ENCODE data around the gene RASAL2.

RASAL2 gene

GRCh38 chr1:178504286-178504685 is 410.4 kb downstream of the RASAL2 start:
- no peak for DNase-seq (ENCODE audit: low read depth)

DNA sequence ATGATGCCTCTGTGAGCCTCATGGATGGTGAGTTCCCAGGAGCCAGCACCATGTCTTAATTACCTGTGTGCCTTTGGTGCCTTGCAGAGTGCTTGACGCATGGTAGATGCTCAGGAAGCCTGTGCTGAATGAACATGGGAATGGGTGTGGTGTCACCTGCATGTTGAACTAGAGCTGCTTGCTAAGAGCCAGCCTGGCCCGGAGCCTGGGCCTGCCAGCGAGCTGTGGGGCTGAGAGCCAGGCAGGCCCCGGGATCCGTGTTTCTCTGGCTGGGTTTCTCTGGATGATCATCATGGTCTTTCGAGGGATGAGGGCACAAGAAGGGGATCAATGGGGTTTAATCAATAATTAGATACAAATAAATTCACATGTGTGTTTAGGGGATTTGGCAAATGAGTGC is 412.3 kb downstream of the RASAL2 start:
- Histone ChIP-seq H3K9ac (ENCODE audit: low read length) (no peak overlapping the region), H3K9me3 (ENCODE audit: control insufficient read depth, low read length) (no peaks in the 10 kb centered on the region), H3K27me3 (replicated peaks; ENCODE audit: control insufficient read depth, insufficient read depth, low read length) (peaks cover 6% of the 10 kb centered on the region), H3K4me3 (ENCODE audit: low read length) (no peak overlapping the region), H3K4me1 (ENCODE audit: control insufficient read depth, insufficient read depth, low read length) (peaks cover 9% of the 10 kb centered on the region), H3K36me3 (ENCODE audit: control insufficient read depth, insufficient read depth, low read length, severe bottlenecking) (no peaks in the 10 kb centered on the region)
- no peak for DNase-seq (ENCODE audit: low read depth)

More at GRCh38 chr1:178504286-178504685, 410.4 kb downstream of the RASAL2 start:
- peaks cover 6% of the 10 kb centered on the region for H3K27me3 ChIP-seq (replicated peaks; ENCODE audit: control insufficient read depth, insufficient read depth, low read length)
- no peaks in the 10 kb centered on the region for H3K36me3 ChIP-seq (ENCODE audit: control insufficient read depth, insufficient read depth, low read length, severe bottlenecking)
- H3K4me1 ChIP-seq (ENCODE audit: control insufficient read depth, insufficient read depth, low read length): peaks cover 6% of the 10 kb centered on the region
- no peaks in the 10 kb centered on the region for H3K9me3 ChIP-seq (ENCODE audit: control insufficient read depth, low read length)
- H3K4me3 ChIP-seq (ENCODE audit: low read length): no peak overlapping the region
- H3K9ac ChIP-seq (ENCODE audit: low read length): no peak overlapping the region

DNA sequence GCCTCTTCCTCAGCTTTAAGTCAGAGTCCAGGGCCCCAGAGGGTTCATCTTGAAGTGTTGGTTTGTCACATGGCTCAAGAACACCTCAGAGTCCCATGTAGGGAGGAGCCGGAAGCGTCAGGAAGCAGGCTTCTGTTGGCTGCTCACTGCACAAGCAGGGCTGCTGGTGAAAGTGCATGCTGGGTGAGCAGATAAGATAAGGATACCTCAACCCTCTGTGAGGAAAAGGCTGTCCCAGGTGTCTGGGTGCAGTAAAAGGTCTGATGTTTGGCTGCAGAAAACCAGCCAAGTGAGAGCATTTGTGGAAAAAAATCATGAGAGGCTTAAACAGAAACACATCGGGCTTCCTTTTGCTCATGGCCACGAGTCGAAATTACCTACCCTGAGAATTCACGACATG is 412.8 kb downstream of the RASAL2 start:
- no peaks in the 10 kb centered on the region for H3K36me3 ChIP-seq (ENCODE audit: control insufficient read depth, insufficient read depth, low read length, severe bottlenecking)
- no peak for DNase-seq (ENCODE audit: low read depth)
- H3K9ac ChIP-seq (ENCODE audit: low read length): no peak overlapping the region
- no peaks in the 10 kb centered on the region for H3K9me3 ChIP-seq (ENCODE audit: control insufficient read depth, low read length)
- no peak overlapping the region for H3K4me3 ChIP-seq (ENCODE audit: low read length)
- peaks cover 9% of the 10 kb centered on the region for H3K4me1 ChIP-seq (ENCODE audit: control insufficient read depth, insufficient read depth, low read length)
- peaks cover 6% of the 10 kb centered on the region for H3K27me3 ChIP-seq (replicated peaks; ENCODE audit: control insufficient read depth, insufficient read depth, low read length)

- H3K4me1 ChIP-seq (ENCODE audit: control insufficient read depth, insufficient read depth, low read length): peaks cover 20% of the 10 kb centered on the region
- H3K36me3 ChIP-seq (ENCODE audit: control insufficient read depth, insufficient read depth, low read length, severe bottlenecking): no peaks in the 10 kb centered on the region
- no peak for DNase-seq (ENCODE audit: low read depth)
- no peaks in the 10 kb centered on the region for H3K9me3 ChIP-seq (ENCODE audit: control insufficient read depth, low read length)
- H3K27me3 ChIP-seq (replicated peaks; ENCODE audit: control insufficient read depth, insufficient read depth, low read length): peaks cover 6% of the 10 kb centered on the region
- H3K9ac ChIP-seq (ENCODE audit: low read length): no peak overlapping the region
- no peak overlapping the region for H3K4me3 ChIP-seq (ENCODE audit: low read length)
Observed at GRCh38 chr1:178509414-178510007, 415.6 kb downstream of the RASAL2 start.

- Histone ChIP-seq H3K4me1 (ENCODE audit: control insufficient read depth, insufficient read depth, low read length) (peaks cover 20% of the 10 kb centered on the region), H3K36me3 (ENCODE audit: control insufficient read depth, insufficient read depth, low read length, severe bottlenecking) (no peaks in the 10 kb centered on the region), H3K4me3 (ENCODE audit: low read length) (no peak overlapping the region), H3K27me3 (replicated peaks; ENCODE audit: control insufficient read depth, insufficient read depth, low read length) (peaks cover 3% of the 10 kb centered on the region), H3K9ac (ENCODE audit: low read length) (no peak overlapping the region), H3K9me3 (ENCODE audit: control insufficient read depth, low read length) (no peaks in the 10 kb centered on the region)
- no peak for DNase-seq (ENCODE audit: low read depth)
Observed at GRCh38 chr1:178510155-178510554, 416.3 kb downstream of the RASAL2 start.

- Histone ChIP-seq H3K9me3 (ENCODE audit: control insufficient read depth, low read length) (no peaks in the 10 kb centered on the region), H3K36me3 (ENCODE audit: control insufficient read depth, insufficient read depth, low read length, severe bottlenecking) (no peaks in the 10 kb centered on the region), H3K9ac (ENCODE audit: low read length) (peak within 1 kb of the TSS; percentile 23), H3K4me1 (ENCODE audit: control insufficient read depth, insufficient read depth, low read length) (peaks cover 20% of the 10 kb centered on the region), H3K27me3 (replicated peaks; ENCODE audit: control insufficient read depth, insufficient read depth, low read length) (no peaks in the 10 kb centered on the region), H3K4me3 (ENCODE audit: low read length) (peak within 1 kb of the TSS; percentile 15)
- no peak for DNase-seq (ENCODE audit: low read depth)
Observed at GRCh38 chr1:178512566-178513277, 418.8 kb downstream of the RASAL2 start, which contains the start of gene TEX35. Gene TEX35, plus strand, starts transcription at chr1:178513109. Its CDS starts 80 bp downstream, at chr1:178513189.

DNA sequence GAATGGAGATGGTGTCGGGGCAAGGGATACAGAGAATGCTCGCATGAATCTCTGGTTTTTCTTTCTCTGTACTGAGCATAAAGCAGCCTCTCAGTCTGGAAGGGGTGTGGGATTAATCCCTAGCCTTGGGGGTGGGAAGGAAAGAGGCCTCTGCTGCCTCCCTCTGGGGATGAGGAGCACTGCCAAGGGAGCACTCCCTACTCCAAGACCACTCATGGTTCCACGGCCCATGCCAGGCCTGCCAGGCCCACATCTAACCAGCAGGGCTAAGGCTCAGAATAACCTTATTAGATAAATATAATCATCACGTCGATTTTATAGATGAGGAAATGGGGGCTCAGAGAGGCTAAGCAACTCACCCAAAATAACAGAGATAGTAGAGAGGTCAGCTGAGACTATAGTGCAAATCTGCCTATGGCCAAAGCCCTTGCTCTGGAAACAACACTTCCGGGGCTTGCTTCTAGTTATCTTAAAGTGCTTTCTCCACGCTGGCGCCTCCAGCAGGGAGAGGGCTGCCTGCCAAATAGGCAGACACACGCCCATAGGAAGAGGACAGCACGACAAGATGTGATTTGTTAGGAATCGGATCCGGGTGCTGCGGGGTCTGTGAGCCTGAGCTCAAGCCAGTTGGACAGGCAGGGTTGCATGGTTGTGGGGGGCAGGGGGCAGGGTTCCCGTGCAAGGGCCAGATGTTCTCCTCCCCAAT is 419.5 kb downstream of the RASAL2 start:
- peaks cover 20% of the 10 kb centered on the region for H3K4me1 ChIP-seq (ENCODE audit: control insufficient read depth, insufficient read depth, low read length)
- no peaks in the 10 kb centered on the region for H3K27me3 ChIP-seq (replicated peaks; ENCODE audit: control insufficient read depth, insufficient read depth, low read length)
- DNase-seq (ENCODE audit: low read depth): peak; percentile 31
- peak overlapping the region; percentile 23 for H3K9ac ChIP-seq (ENCODE audit: low read length)
- H3K4me3 ChIP-seq (ENCODE audit: low read length): peak overlapping the region; percentile 15
- no peaks in the 10 kb centered on the region for H3K36me3 ChIP-seq (ENCODE audit: control insufficient read depth, insufficient read depth, low read length, severe bottlenecking)
- no peaks in the 10 kb centered on the region for H3K9me3 ChIP-seq (ENCODE audit: control insufficient read depth, low read length)

- Histone ChIP-seq H3K4me3 (ENCODE audit: low read length) (no peak overlapping the region), H3K27me3 (replicated peaks; ENCODE audit: control insufficient read depth, insufficient read depth, low read length) (no peaks in the 10 kb centered on the region), H3K9me3 (ENCODE audit: control insufficient read depth, low read length) (no peaks in the 10 kb centered on the region), H3K4me1 (ENCODE audit: control insufficient read depth, insufficient read depth, low read length) (peaks cover 10% of the 10 kb centered on the region), H3K36me3 (ENCODE audit: control insufficient read depth, insufficient read depth, low read length, severe bottlenecking) (no peaks in the 10 kb centered on the region), H3K9ac (ENCODE audit: low read length) (no peak overlapping the region)
- DNase-seq (ENCODE audit: low read depth): no peak
Observed at GRCh38 chr1:178516110-178516509, 422.2 kb downstream of the RASAL2 start.

- H3K27me3 ChIP-seq (replicated peaks; ENCODE audit: control insufficient read depth, insufficient read depth, low read length): no peaks in the 10 kb centered on the region
- H3K9ac ChIP-seq (ENCODE audit: low read length): no peak overlapping the region
- no peaks in the 10 kb centered on the region for H3K36me3 ChIP-seq (ENCODE audit: control insufficient read depth, insufficient read depth, low read length, severe bottlenecking)
- H3K4me1 ChIP-seq (ENCODE audit: control insufficient read depth, insufficient read depth, low read length): peaks cover 3% of the 10 kb centered on the region
- H3K9me3 ChIP-seq (ENCODE audit: control insufficient read depth, low read length): no peaks in the 10 kb centered on the region
- H3K4me3 ChIP-seq (ENCODE audit: low read length): no peak overlapping the region
- DNase-seq (ENCODE audit: low read depth): no peak
Observed at GRCh38 chr1:178518894-178519293, 425.0 kb downstream of the RASAL2 start.

DNA sequence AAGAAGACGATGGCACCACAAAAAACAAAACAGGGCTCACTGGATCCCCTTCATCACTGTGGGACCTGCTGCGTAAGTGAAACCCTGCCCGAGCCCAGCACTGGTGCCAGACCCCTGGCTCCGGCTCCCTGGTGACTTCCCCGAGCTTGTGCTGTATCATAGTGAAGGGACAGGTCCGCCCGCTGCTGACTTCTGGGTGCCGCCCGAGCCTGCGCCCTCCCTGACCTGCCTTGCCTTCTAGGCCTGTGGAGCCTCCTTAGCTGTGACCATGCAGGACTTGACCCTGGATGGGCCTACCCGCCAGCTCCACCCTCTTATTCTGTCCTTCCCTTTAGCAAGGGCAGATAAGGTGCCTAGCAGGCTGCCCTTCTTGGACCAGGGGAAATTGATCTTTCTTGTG is 426.9 kb downstream of the RASAL2 start:
- Histone ChIP-seq H3K36me3 (ENCODE audit: control insufficient read depth, insufficient read depth, low read length, severe bottlenecking) (no peaks in the 10 kb centered on the region), H3K27me3 (replicated peaks; ENCODE audit: control insufficient read depth, insufficient read depth, low read length) (no peaks in the 10 kb centered on the region), H3K9ac (ENCODE audit: low read length) (no peak overlapping the region), H3K4me3 (ENCODE audit: low read length) (no peak overlapping the region), H3K4me1 (ENCODE audit: control insufficient read depth, insufficient read depth, low read length) (no peaks in the 10 kb centered on the region), H3K9me3 (ENCODE audit: control insufficient read depth, low read length) (peaks cover 5% of the 10 kb centered on the region)
- DNase-seq (ENCODE audit: low read depth): no peak

DNA sequence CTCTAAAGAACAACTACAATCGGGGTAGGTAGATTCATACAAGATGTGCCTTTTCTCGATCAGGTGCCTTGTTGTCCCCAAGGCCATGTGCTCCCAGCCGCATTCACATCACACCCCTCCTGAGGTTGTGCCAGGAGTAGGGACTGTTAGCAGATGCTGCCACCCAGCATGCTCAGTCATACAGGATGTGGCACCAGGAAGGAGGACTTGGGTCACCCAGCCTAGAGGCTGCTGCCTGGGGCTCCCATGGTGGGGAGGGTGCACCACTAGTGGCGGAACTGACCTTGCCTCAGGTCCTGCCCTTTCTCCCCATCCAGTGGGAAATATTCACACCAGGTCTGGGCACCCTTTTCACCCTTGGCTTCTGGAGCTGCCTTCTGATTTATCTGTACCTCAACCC is 427.3 kb downstream of the RASAL2 start:
- no peak overlapping the region for H3K9ac ChIP-seq (ENCODE audit: low read length)

More for the DNA sequence above, 427.3 kb downstream of the RASAL2 start:
- no peak for DNase-seq (ENCODE audit: low read depth)
- Histone ChIP-seq H3K9me3 (ENCODE audit: control insufficient read depth, low read length) (peaks cover 5% of the 10 kb centered on the region), H3K4me3 (ENCODE audit: low read length) (no peak overlapping the region), H3K4me1 (ENCODE audit: control insufficient read depth, insufficient read depth, low read length) (no peaks in the 10 kb centered on the region), H3K36me3 (ENCODE audit: control insufficient read depth, insufficient read depth, low read length, severe bottlenecking) (no peaks in the 10 kb centered on the region), H3K27me3 (replicated peaks; ENCODE audit: control insufficient read depth, insufficient read depth, low read length) (no peaks in the 10 kb centered on the region)

Measured in adipocyte (in vitro differentiated cells).